Kidney (tissue), 14 donors: ENCODE results near the gene RCAN2. TPM values are rescaled to one million over a fixed set of nuclear protein-coding genes. Genes with fewer than 3 reads are reported as not detected.

Experiments
- DNase-seq, 5 donors: peaks; one replicate each; pipeline ENCODE4 v3.0.0-alpha.2; 2013 to 2020
- FAIRE-seq: peaks from 2 replicates; lab custom pipeline; 2012; peaks lifted over from hg19 to GRCh38; lab: Jason Lieb, UNC
- H3K27ac ChIP-seq, 2 donors: one replicate each; pipeline ENCODE4 v1.7.0; 2013; ENCODE audit warnings: low read depth in 2 of 2, low read length in 2 of 2, inconsistent platforms in 1 of 2
- H3K27me3 ChIP-seq: one replicate; pipeline ENCODE4 v1.7.1; 2013; ENCODE audit warnings: low read length, inconsistent platforms; ENCODE audit not compliant: control insufficient read depth, insufficient read depth
- H3K36me3 ChIP-seq, 3 donors: one replicate each; pipeline versions ENCODE4 v1.7.0 to v1.7.1; 2013; ENCODE audit warnings: low read length in 3 of 3, control low read depth in 1 of 3, inconsistent platforms in 1 of 3; ENCODE audit not compliant: insufficient read depth in 3 of 3, control insufficient read depth in 2 of 3
- H3K4me1 ChIP-seq, 3 donors: one replicate each; pipeline versions ENCODE4 v1.7.0 to v1.7.1; 2013; ENCODE audit warnings: low read length in 3 of 3, inconsistent platforms in 1 of 3, low read depth in 1 of 3; ENCODE audit not compliant: control insufficient read depth in 2 of 3, insufficient read depth in 2 of 3
- H3K4me3 ChIP-seq, 3 donors: one replicate each; pipeline versions ENCODE4 v1.7.0 to v1.8.1; 2013; ENCODE audit warnings: low read length in 3 of 3, control low read depth in 1 of 3, inconsistent platforms in 1 of 3
- H3K9ac ChIP-seq, 3 donors: one replicate each; pipeline versions ENCODE4 v1.7.0 to v1.7.1; 2013; ENCODE audit warnings: low read length in 3 of 3, control low read depth in 1 of 3, inconsistent platforms in 1 of 3
- H3K9me3 ChIP-seq, 3 donors: one replicate each; pipeline versions ENCODE4 v1.7.0 to v1.7.1; 2013; ENCODE audit warnings: low read length in 3 of 3, control low read depth in 1 of 3, inconsistent platforms in 1 of 3; ENCODE audit not compliant: control insufficient read depth in 2 of 3, insufficient read depth in 1 of 3
- CTCF ChIP-seq: IDR thresholded peaks from 3 replicates; pipeline ENCODE4 v1.5.1; 2012; ENCODE audit warnings: mild to moderate bottlenecking, moderate library complexity, borderline replicate concordance; ENCODE audit not compliant: insufficient read depth; ENCODE audit errors: extremely low read depth
- intact Hi-C: fragments of 100-400 bp; cut with DNase I; formaldehyde crosslinking; loops from one replicate; pipeline ENCODE4 v1.11.1; 2022
- polyA plus RNA-seq: library from polyadenylated mRNA; stranded (reverse); fragments of 350-450 nt; fragmentation: Illumina TruSeq; extraction: RNeasy Lipid Tissue Mini Kit (QIAGEN cat#74804); gene quantifications from one replicate; pipeline ENCODE4 v1.2.3, GENCODE V29; 2014; ENCODE audit warnings: low read depth, low replicate concordance; ENCODE audit not compliant: insufficient read depth
- total RNA-seq: library from RNA; stranded (reverse); fragmentation: NEBNext Ultra II Directional; extraction: Animal tissue kit (Norgen Biotek cat#: 25700); gene quantifications from one replicate; pipeline ENCODE4 v1.2.1, GENCODE V29; 2021
- donor health status: control.
- donor health status: control.
- donor health status: control.
- donor health status: control.
- donor health status: control.
- donor health status: DM: yes; HTN: yes; CAD: no.
- donor health status: Normal renal cell carcinoma (clear cell type).

RCAN2 gene
- total and polyA plus RNA-seq, 2 donors from 2014 or later: 25.7 to 37.4 TPM

- TF ChIP-seq CTCF: no peak
- intact Hi-C loops: no loop called here
- no peak for FAIRE-seq
Measured at GRCh38 chr6:46443623-46444022, 47.6 kb downstream of the RCAN2 start.

GRCh38 chr6:46440641-46441040 is 50.6 kb downstream of the RCAN2 start:
- DNase-seq: no peak
- TF ChIP-seq CTCF: no peak
- H3K36me3 ChIP-seq: no peaks in the 10 kb centered on the region
- H3K4me1 ChIP-seq: peaks cover 0 to 2% (median 0%) of the 10 kb centered on the region in 3 donors
- no peaks in the 10 kb centered on the region for H3K27me3 ChIP-seq
- H3K9me3 ChIP-seq: no peaks in the 10 kb centered on the region
- no peak overlapping the region for H3K9ac ChIP-seq
- intact Hi-C loops: no loop called here
- peak; percentile 88 for FAIRE-seq
- H3K4me3 ChIP-seq: no peak overlapping the region
- peak overlapping the region in 1 of 2 donors; percentile 29 for H3K27ac ChIP-seq

More at GRCh38 chr6:46443623-46444022, 47.6 kb downstream of the RCAN2 start:
- Histone ChIP-seq H3K4me3 (no peak overlapping the region), H3K9me3 (peaks cover 0 to 2% (median 0%) of the 10 kb centered on the region in 3 donors), H3K27me3 (no peaks in the 10 kb centered on the region), H3K36me3 (no peaks in the 10 kb centered on the region), H3K4me1 (no peaks in the 10 kb centered on the region), H3K9ac (no peak overlapping the region), H3K27ac (no peak overlapping the region)
- no peak for DNase-seq

DNA sequence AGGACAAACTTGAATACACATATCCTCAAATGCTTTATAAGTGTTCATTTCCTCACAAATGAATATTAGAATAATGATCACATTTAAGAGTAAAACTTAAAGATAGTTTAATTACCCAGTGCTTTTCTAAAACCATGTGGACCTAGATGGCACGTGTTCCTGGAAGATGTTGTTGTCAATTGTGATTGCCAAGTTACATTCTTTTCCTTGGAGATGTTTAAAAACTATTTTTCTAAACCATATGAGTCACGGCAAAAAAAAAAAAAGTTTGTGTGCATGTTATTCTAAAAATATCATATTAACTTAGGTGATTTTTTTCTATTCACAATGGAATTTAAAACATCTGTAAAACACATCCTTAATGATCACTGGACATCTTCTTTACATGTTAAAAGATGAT is 51.1 kb downstream of the RCAN2 start:
- Histone ChIP-seq H3K36me3 (no peaks in the 10 kb centered on the region), H3K27me3 (no peaks in the 10 kb centered on the region), H3K4me3 (no peak overlapping the region), H3K27ac (no peak overlapping the region), H3K9me3 (no peaks in the 10 kb centered on the region), H3K9ac (no peak overlapping the region), H3K4me1 (peaks cover 0 to 2% (median 0%) of the 10 kb centered on the region in 3 donors)
- no peak for TF ChIP-seq CTCF
- FAIRE-seq: no peak
- DNase-seq: no peak
- intact Hi-C loops: no loop called here

DNA sequence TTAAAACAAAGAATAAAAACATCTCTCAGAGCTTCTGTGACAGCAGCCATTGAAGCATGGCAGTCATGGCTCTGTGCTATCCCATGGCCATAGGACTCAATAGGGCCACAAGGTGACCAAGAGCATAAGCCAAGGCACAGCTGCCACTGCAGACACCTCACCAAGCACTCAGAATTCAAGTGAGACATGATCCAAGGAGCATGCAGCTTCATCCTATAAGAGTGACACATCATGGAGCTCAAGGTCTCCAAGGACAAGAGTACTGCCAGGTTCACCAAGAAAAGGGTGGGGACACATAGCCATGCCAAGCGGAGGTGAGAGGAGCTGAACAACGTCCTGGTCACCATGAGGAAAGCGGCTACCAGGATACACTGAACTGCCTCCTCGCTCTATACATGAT is 53.0 kb downstream of the RCAN2 start:
- Histone ChIP-seq H3K36me3 (no peaks in the 10 kb centered on the region), H3K9ac (no peak overlapping the region), H3K27ac (peak overlapping the region in 1 of 2 donors; percentile 1), H3K9me3 (peaks cover 0 to 3% (median 0%) of the 10 kb centered on the region in 3 donors), H3K27me3 (no peaks in the 10 kb centered on the region), H3K4me3 (no peak overlapping the region), H3K4me1 (peaks cover 0 to 2% (median 0%) of the 10 kb centered on the region in 3 donors)
- FAIRE-seq: no peak
- no peak for TF ChIP-seq CTCF
- intact Hi-C loops: no loop called here
- no peak for DNase-seq
